NCI-H2029 treated with DMSO at 0.1 percent for 48 hours (cell line): Measurements from ENCODE around the gene MUC6.

Experiments used
- DNase-seq: peaks from one replicate; lab custom pipeline; 2025; lab: John Stamatoyannopoulos, UW

Gene MUC6

DNA sequence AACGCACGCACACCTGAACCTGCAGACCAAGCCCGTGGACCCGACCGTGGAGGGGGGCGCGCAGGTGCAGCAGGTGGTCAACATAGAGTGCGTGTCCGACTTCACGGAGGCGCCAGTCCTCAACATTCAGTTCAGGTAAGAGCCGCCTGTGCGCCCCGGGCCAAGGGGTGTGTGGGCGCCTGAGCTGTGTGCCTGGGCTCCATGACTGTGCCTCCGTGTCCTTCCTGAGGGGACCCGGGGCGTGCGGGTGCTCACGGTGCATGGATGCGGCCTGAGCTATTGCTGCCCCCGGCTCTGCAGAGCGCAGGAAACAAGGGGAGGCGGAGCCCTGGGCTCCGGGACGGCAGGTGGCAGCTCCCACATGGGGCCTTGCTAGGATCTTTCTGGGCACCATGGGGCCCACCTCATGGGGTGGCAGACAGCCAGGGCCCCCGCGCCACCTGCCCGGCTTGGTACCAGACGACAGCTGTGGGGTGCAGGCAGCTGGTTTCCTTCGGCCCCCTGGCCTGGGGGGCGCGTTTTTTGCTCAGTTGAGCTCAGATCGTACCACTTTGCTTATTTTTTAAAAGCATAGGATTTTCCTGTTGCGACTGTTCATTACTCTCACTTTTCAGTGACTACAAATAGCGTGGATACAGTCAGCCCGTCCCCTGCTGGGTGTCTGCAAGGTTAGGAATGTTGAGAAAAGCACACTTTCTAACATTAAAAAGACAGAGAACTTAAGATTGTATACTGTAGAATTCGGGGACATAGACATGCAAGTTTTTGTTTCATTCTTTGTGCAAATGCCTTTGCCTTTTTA is 28.3 kb downstream of the MUC6 start:
- DNase-seq: no peak

DNA sequence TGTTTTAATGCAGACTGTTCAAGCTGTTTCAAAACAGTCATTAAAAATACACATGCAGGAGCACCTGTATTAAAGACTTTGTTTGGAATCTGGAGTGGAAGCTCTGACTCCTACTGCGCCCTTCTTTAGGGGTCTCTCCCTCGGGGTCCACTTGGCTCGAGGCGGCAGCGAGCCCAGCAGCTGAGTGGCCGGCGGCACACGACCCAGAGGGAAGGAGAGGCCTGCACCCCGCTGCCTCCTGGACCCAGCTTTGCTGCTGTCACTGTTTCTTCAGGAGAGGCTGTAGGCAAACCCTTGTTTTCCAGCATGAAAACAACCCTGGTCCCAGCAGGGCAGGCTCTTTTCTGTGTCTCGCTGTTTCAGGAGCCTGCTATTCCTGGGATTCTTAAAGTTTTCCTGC is 29.2 kb downstream of the MUC6 start:
- no peak for DNase-seq

- DNase-seq: no peak
Measured at GRCh38 chr11:1006762-1007161, 29.8 kb downstream of the MUC6 start.

- DNase-seq: no peak
Measured at GRCh38 chr11:1005928-1006327, 30.6 kb downstream of the MUC6 start.

DNA sequence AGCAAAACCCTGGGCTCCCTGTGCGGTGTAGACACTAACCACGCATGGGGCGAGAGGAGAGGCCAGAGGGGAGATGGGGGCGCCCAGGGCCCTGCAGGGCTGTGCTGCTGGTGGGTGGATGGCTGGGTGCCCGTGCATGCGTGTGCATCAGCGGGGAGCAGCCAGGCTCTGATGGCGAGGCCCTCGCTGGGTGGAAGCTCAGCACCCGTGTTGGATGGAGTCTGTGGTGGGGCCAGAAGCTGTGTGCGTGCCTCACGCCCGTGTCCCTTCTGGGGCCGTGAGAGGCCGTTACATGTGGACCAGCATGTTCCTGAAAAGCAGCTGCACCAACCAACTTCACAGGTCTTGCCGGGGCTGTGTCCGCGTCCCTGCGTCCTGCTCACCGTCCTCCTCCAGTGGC is 33.4 kb downstream of the MUC6 start:
- DNase-seq: no peak

- no peak for DNase-seq
Measured at GRCh38 chr11:1002406-1002984, 34.0 kb downstream of the MUC6 start.

DNA sequence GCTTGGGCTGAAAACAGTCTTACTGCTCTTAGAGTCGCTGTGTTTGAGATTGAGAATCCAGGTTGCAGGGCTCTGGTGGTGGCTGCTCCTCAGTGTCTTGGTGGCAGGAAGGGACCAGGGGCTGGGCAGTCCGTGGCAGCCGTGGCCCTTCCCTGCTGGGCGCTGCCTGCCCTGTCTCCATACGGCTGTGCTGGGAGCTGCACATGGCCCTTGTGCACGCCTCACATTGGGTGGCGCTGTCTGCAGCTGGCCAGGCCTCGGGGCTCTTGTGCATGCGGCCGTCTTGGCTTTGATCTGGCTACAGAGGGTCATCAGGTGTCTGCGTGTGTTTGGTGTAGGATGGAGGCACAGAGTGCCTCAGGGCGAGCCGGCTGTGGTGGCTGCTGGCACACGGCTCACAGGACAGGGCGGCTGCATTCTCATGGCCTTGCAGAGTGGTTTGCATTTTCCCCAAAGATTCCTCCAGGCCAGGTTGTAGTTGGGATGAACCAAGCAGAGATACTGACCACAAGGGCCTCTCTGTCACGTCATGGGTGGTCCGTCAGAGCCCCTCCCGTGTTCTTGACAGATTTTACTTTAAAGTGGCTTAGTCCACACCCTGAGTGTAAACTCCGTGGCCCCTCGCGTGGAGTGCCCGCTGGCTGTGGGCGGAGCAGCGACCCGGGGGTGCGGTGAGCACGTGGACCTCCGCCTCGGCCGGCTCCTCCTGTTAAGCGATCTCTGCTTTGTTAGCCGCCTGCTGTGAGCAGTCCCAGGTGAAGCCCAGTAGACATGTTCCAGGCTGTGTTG is 34.7 kb downstream of the MUC6 start:
- DNase-seq: no peak

GRCh38 chr11:1000357-1001278 is 35.9 kb downstream of the MUC6 start:
- DNase-seq: no peak

- DNase-seq: no peak
Measured at GRCh38 chr11:999009-999408, 37.5 kb downstream of the MUC6 start.

DNA sequence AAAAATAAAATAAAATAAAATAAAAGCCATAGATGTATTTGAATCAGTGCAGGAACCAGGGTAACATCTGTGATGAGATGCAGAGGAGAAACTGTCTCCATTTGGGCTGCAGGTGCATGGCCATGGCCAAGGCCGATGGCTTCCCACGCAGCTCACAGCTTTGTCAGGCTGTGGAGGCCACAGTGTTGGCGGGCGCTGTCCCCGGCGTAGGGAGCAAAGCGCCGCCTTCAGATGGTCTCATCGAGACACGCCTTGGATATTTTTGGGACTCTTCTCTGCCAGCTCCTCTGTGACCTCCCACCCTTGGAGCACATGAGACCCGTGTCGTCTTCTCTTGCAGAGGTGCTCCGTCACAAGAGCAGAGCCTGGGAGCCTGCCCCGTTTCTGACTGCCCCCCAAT is 38.6 kb downstream of the MUC6 start:
- DNase-seq: no peak

- DNase-seq: no peak
Measured at GRCh38 chr11:996681-997080, 39.8 kb downstream of the MUC6 start.

- no peak for DNase-seq
Measured at GRCh38 chr11:995752-996420, 40.6 kb downstream of the MUC6 start.

GRCh38 chr11:995044-995751 is 41.3 kb downstream of the MUC6 start:
- DNase-seq: no peak

DNA sequence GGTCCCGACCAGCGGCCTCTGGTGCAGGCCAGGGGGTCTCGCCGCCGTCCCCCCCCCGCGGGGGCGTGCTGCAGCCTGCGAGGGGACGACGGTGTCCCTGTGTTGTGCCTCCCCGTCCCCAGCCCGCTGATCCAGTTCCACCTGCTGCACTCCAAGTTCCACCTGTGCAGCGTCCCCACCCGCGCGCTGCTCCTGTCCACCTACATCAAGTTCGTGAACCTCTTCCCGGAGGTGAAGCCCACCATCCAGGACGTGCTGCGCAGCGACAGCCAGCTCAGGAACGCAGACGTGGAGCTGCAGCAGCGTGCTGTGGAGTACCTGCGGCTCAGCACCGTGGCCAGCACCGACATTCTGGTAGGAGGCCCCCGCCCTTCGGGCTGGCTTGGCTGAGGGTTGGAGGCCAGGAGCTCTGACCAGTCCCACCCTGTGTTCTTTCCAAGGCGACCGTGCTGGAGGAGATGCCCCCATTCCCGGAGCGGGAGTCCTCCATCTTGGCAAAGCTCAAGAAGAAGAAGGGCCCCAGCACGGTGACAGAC is 42.8 kb downstream of the MUC6 start:
- no peak for DNase-seq

DNA sequence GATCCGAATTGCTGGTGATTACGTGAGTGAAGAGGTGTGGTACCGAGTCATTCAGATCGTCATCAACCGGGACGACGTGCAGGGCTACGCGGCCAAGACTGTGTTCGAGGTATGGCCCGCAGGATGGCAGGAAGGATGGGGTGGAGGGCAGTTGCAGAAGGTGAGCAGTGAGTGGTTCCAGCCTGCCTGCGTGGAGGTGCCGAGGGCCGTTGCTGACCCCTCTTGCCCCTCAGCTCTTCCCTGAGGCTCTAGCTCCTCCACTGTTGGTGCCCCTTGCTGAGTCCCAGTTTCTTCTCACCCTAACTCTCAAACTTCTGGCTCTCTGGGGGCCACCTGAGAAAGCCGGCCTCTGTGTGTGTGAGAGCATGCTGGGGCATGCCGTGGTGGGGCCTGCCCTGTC is 43.9 kb downstream of the MUC6 start:
- DNase-seq: no peak

DNA sequence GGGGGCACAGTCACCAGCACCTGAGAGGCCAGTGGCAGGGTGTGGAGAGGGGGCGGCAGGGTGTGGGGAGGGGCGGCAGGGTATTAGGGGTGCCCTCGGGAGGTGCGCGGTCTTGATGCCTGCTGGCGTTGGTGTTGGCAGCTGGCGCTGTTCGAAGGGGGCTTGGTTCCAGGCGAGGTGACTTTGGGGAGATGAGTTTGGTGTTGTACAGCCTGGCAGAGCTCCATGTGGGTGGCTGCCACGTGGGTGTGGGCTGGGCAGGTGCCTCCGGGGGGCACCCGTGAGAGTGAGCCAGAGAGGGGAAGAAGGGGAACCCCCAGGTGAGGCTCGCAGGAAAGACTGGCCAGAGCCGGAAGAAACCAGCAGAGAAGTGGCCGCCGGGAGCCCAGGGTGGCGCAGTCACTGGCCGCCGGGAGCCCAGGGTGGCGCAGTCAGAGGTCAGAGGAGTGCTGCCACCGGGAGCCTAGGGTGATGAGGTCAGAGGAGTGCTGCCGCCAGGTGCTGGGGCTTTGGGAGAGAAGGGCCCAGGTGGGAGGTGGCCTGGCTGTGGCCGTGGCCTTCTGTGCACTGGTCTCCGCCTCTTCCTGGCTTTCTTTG is 44.7 kb downstream of the MUC6 start:
- DNase-seq: no peak

- DNase-seq: no peak
Measured at GRCh38 chr11:991034-991433, 45.5 kb downstream of the MUC6 start.

- no peak for DNase-seq
Measured at GRCh38 chr11:990101-990500, 46.4 kb downstream of the MUC6 start.

DNA sequence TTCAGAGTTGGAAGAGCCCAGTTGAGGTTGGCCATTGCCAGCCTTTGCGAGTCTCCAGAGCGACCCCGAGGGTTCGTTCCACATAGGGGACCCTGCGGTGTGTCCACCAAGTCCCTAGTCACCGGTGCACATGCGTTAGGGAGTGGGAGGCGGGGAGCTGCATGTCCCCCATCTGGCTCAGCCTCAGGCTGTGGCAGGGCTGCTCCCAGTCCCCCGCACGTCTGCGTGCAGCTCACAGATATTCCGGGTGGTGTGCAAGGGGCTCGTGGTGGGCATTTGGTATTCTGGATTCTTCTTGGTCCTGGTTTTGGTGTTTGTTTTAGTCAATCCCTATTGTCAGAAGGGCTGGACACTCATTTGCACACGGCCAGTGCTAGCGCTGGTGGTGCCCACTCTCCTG is 48.8 kb downstream of the MUC6 start:
- no peak for DNase-seq

DNA sequence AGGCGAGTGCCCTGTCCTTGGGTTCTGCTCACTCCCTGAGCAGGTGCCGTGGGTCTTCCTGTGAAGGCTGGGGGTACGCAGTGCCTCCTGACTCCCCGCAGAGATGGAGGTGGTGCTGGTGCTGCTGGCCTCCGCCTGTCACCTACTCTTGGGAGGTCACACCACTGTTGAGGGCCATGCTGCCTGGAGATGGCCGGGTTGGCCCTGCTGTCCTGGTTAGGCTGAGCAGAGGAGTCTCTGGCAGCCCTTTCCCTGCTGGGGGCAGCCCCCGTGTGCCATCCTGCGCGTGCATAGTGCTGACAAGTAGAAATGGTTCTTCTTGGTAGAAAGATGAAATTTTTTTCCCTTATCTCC is 49.6 kb downstream of the MUC6 start:
- DNase-seq: no peak
